Raji (cell line): ENCODE data around the gene STEAP3.

Experiments
- POLR2A ChIP-seq: IDR thresholded peaks from 2 replicates; pipeline ENCODE4 v1.6.1; 2011; ENCODE audit warnings: low read depth, low read length, control low read depth; ENCODE audit not compliant: insufficient read depth

STEAP3 gene

GRCh38 chr2:119229716-119230115, 6.1 kb downstream of the STEAP3 start:
- TF ChIP-seq POLR2A, result no peak

DNA sequence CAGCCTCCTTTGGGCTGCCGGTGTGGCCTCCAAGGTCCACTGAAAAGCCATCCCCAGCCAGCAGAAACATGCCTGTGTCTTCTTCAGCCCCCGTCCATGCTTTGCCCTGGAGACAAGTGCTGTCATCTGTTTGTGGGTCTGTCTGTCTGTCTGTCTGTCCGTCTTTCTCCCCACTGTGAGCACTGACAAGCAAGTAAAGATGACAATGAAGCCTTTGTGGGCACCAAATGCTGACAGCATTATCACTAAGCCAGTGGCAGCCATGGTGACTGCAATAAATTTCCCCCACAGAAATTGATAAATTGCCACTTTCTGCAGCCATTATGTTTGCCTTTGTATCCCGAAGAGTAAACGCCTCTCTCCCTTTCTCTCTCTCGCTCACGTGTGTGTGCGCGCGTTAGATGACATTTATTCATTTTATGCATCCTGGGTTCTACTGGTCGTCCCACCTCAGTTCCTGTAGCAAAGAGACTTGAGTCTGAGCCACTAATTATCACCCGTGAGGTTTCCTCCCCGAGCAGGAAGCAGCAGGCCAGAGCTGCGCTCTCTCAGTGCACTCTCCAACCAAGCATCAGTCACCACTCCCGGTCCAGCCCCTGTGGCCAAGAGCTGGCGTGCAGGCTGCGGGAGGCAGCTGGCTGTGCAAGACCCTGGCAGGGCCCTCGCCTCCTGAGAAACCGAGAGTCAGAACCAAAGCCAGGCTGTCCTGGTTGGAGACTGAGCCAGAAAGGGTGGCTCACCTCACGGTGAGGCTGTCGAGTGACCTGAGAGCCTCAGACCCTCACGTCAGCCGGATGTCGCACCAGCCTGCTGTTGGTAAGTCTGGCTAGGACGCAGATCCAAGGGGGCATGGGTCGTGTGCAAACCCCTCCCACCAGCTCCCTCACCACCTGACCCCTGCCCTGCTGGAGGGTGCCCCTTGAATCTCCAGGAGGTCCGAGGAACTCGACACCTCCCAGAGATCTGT, 6.9 kb downstream of the STEAP3 start:
- TF ChIP-seq POLR2A, result no peak

DNA sequence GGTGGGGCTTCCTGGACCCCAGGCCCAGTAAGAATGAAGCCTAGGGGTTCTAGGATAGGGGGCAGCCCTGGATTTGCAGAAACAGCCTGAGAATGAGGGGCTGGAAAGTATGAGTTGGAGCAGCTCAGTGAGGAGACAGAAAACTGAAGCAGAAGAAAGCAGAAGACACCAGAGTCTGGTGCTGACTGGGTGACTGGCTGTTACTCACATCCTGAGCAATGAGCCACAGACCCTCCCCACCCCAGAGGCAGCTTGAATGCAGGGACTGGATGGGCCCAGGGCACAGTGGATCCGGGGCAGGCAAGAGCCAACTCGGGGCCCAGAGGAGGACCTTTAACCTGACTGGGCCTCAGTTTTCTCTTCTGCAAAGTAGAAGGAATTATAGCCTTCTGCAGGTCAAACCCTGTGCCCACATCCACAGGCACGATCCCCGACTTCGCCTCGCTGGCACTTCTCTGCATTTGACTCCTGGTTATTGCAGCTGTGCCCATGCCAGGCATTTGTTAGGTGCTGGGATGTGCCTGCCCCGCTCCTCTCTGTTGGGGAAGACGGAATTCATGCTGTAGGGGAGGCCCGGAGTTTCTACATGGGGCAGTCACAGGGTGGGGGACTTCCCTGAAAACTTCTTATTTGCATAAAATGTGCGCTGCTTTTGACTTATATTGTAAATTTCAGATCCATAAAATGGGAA, 8.5 kb downstream of the STEAP3 start:
- TF ChIP-seq POLR2A, result no peak

- TF ChIP-seq POLR2A, result no peak
These were observed 9.0 kb downstream of the STEAP3 start for GRCh38 chr2:119232666-119232993.

- no peak for TF ChIP-seq POLR2A
These were observed 9.8 kb downstream of the STEAP3 start for GRCh38 chr2:119233326-119234020.

- no peak for TF ChIP-seq POLR2A
These were observed 10.7 kb downstream of the STEAP3 start for GRCh38 chr2:119234021-119235019.

DNA sequence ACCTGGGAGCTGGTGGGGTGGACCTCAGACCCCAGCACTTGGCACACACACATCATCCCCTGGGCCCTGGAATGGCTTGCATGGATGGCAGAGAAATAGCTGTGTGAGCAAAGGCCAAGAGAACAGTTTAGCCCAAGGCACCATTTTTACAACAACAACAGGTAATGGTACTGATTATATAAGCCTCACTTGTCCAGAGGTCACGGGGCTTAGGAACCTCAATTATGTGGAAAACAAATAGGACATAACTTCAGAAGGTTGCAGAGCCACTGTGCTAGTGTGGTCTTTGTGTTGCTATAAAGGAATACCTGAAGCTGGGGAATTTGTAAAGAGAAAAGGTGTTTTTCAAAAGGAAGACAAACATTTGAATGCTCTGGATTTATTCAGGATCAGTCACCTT, 13.2 kb downstream of the STEAP3 start:
- TF ChIP-seq POLR2A, result no peak

DNA sequence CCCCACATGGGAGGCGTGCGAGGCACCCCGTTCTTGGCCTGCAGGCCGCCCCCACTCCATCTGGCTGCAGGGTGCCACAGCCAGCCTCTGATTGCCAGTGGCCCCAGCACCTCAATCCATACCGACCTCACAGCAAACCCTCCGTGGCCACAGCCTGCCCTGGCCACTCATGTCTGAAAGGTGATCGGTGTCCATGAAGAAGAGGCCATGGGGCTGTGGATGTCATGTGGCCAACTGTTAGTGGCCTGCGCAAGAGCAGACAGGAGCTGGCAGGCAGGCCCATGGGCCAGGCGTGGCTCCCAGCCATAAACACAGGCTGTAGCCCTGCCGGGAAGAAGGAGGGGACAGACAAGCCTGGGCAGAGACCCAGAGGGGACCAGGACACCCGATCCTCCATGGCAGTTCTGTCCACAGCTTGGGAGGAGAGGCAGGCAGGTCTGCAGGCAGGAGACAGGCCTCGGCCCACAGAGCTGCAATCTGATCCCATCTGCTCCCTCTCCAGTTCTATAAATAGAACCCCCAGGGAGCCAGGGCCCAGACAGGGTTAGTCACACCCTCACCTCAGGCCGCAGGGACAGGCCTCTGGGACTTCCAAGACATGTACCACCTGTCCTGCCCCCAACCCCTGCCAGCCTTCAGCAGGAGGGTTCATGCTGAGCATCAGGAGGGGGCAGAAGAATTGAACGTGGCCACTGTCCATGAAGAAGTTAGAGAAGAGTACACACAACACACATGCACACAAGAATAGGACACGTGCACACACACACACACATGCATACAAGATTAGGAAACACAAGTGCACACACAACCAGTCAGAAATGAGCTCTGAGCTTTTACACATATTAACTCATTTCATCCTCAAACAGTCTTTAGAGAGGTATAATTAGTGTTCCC, 16.9 kb downstream of the STEAP3 start:
- TF ChIP-seq POLR2A, result no peak

- TF ChIP-seq POLR2A, result no peak
These were observed 17.5 kb downstream of the STEAP3 start for GRCh38 chr2:119241205-119241532.

DNA sequence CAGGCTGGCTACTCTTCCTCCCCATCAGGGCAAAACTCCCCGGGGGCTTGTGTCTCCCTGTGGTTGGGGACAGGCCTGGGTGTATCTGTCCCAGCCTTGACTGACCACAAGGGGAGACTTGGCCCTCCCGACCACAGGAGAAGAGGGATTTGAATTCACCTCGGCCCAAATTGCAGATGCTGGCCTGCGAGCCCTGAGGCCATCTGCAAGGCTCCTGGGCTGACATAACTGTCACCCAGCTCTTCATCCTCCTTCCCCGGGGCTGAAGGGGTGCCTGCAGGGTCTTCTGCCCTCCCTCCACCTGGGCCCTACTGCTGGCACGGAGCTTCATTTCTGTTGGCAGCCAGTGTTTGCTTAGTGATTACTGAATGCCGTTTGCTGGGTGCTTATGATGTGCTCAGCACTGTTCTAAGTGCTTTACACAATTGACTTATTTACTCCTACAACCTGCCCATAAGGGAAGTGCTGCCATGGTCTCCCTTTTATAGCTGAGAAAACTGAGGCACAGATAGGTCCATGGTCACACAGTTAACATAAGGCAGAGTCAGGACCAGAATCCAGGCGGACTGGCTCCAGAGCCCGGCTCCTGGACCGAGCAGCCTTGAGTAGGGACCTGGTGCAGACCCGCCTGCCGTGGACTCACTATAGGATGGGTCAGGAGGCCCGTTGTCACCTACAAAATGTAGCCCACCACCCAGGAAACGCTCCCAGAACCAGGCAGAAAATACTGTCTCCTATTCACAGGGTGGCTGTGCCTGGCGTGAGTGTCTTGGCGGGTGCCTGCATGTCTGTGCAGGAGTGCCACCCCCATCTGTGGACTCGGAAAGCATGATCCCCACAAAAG, 18.9 kb downstream of the STEAP3 start:
- TF ChIP-seq POLR2A, result no peak

GRCh38 chr2:119243621-119244020, 20.0 kb downstream of the STEAP3 start:
- TF ChIP-seq POLR2A, result no peak

- TF ChIP-seq POLR2A, result no peak
These were observed 21.6 kb downstream of the STEAP3 start for GRCh38 chr2:119245076-119245840.
